Body of pancreas (tissue), 4 donors: ENCODE results near the gene HSPA14.

Source experiments
- POLR2A ChIP-seq, 3 donors: fragments of 450-650 bp; IDR thresholded peaks; one replicate each; pipeline ENCODE4 v1.6.1; 2016; ENCODE audit warnings: antibody characterized with exemption in 3 of 3, mild to moderate bottlenecking in 2 of 3
- TF ChIP-seq, protein P1 (sequence below), 7 experiments: fragments of 450-650 bp in 4 of 7; fragments of 200-600 bp in 3 of 7; sonication (generic) in 3 of 7; IDR thresholded peaks; one replicate each; pipeline ENCODE4 v1.5.1; 2016 to 2019; ENCODE audit warnings: antibody characterized with exemption in 7 of 7

DNA sequence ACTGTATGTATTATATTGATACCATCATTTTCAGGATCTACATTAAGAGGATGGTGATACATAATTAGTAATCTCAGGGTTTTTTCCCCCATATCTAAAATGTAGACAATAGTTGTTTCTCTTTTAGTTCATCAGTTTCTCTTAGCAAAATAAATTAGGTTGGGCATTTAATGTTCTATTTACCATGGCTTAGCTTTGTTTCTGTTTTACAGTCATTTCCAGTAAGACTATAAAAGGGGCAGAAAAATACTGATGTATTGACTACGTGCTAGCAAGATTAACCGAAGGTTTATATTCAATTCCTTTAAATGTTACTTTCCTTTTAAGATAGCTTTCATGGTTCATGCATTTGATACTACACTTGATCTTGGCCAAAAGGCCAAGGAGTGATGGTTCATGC is 66.8 kb downstream of the HSPA14 start:
- no peak for TF ChIP-seq POLR2A (IDR thresholded peaks at IDR 0.05)
- TF ChIP-seq, protein P1, sequence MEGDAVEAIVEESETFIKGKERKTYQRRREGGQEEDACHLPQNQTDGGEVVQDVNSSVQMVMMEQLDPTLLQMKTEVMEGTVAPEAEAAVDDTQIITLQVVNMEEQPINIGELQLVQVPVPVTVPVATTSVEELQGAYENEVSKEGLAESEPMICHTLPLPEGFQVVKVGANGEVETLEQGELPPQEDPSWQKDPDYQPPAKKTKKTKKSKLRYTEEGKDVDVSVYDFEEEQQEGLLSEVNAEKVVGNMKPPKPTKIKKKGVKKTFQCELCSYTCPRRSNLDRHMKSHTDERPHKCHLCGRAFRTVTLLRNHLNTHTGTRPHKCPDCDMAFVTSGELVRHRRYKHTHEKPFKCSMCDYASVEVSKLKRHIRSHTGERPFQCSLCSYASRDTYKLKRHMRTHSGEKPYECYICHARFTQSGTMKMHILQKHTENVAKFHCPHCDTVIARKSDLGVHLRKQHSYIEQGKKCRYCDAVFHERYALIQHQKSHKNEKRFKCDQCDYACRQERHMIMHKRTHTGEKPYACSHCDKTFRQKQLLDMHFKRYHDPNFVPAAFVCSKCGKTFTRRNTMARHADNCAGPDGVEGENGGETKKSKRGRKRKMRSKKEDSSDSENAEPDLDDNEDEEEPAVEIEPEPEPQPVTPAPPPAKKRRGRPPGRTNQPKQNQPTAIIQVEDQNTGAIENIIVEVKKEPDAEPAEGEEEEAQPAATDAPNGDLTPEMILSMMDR (IDR thresholded peaks at IDR 0.05) = no peak
